Measurements from ENCODE around the gene BIN1.

Gene BIN1

GRCh38 chr2:127084611-127085316 lies 22.2 kb downstream of the BIN1 start:
- DNase-seq (ENCODE audit: low spot score), result no peak
- Histone ChIP-seq H3K27ac (peak overlapping the region; percentile 28 to 87), H3K4me3 (peak overlapping the region; percentile 37)
- no peak for TF ChIP-seq CTCF (IDR thresholded peaks at IDR 0.05)

DNA sequence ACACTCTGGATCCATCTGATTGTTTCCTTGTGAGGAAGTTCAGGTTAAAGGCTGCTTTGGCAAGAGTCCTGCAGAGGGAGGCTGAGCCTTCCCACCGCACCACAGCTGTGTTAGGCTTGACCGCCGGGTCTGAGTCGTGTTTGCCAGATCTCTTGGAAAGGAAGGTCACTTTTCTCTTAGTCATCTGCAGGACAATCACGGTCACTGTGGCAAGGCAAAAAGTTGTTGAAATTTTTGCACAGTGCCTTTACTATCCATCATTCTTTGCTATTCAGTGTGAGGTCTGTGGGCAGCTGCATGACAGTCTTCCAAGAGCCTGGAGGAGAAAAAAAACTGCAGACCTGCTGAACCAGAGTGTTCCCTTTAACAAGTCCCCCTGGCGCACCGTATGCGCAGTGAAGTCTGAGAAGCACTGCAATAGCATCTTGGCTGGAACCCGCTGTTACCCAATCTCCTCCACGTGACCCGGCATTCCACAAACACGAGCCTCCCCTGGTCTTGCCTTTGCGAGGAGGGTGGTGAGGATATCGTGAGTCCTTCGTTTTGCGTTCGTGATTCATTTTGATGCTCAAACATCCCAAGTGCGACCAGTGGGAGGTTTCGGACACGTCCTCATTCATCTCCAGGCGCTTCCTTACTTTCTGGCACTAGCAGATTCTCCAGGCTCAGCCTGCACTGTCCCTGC lies 23.0 kb downstream of the BIN1 start:
- Histone ChIP-seq H3K27ac (peak overlapping the region; percentile 28 to 87), H3K4me3 (peak overlapping the region; percentile 37)
- DNase-seq (ENCODE audit: low spot score), result peak; percentile 90
- no peak for TF ChIP-seq CTCF (IDR thresholded peaks at IDR 0.05)

DNA sequence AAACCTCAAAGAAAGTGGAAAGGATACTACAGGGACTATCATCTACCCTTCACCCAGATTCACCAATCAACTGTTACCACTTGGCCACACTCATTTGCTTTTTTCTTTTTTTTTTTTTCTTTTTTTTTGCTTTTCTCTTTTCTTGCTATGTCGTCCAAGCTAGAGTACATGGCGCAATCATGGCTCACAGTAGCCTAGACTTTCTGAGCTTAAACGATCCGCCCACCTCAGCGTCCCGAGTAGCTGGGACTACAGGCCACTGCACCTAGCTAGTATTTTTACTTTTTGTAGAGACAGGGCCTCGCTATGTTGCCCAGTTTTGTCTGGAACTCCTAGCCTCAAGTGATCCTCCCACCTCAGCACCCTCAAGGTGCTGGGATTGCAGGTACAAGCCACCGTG lies 24.0 kb downstream of the BIN1 start:
- peak overlapping the region in 1 of 2 donors; percentile 87 for H3K27ac ChIP-seq
- TF ChIP-seq CTCF (IDR thresholded peaks at IDR 0.05), result no peak
- H3K4me3 ChIP-seq, result no peak overlapping the region
- DNase-seq (ENCODE audit: low spot score), result no peak

DNA sequence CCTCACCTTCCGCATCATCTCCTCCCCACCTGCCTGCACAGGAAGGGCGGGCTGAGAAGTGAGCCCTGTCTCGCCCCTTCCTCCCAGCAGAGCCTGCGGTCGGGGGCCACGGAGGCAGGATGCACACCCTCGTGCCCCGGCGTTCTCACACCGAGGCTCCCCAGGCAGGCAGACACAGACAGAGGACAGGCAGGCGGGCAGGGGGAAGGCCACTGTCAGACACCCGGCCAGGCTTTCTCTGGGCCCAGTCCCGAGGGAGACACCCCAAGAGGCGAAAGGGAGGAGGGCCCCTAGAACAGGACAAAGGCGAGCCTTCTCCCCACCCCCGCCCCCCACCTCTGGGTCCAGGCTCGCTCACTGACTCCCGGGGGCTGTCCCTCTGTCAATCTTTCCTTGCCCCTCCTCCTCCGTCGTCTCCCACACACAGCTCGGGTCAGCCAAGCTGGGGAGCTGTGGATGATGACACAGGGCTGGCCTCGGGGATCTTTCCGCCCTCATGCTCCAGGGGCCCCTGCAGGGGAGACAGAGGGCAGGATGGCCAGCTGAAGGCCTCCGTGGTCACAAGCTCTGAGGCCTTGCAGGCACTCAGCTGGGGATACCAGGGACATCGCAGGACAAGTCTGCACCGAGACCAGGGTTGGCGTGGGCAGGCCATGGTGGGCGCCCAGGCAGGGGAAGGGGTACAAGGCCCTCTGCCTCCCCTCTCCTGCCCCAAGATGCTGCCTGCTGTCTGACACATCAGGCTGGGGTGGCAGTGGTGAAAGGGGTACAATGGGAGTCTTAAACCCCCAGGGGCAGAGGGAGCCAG lies 24.9 kb downstream of the BIN1 start:
- Histone ChIP-seq H3K27ac (peak overlapping the region in 1 of 2 donors; percentile 81), H3K4me3 (peak overlapping the region; percentile 44)
- DNase-seq (ENCODE audit: low spot score), result no peak

GRCh38 chr2:127080938-127081755 lies 25.8 kb downstream of the BIN1 start:
- DNase-seq (ENCODE audit: low spot score), result no peak
- Histone ChIP-seq H3K27ac (peak overlapping the region in 1 of 2 donors; percentile 81), H3K4me3 (peak overlapping the region; percentile 44)
- no peak for TF ChIP-seq CTCF (IDR thresholded peaks at IDR 0.05)

More for the DNA sequence above, 24.9 kb downstream of the BIN1 start:
- TF ChIP-seq CTCF (IDR thresholded peaks at IDR 0.05), result no peak

GRCh38 chr2:127080226-127080937 lies 26.6 kb downstream of the BIN1 start:
- Histone ChIP-seq H3K4me3 (peak overlapping the region; percentile 44), H3K27ac (peak overlapping the region in 1 of 2 donors; percentile 81)
- no peak for DNase-seq (ENCODE audit: low spot score)
- no peak for TF ChIP-seq CTCF (IDR thresholded peaks at IDR 0.05)
